GM23338 (cell line): Measurements from ENCODE around the gene COMMD7. TPM values are rescaled to one million over a fixed set of nuclear protein-coding genes. Genes with fewer than 3 reads are reported as not detected.

Experiments used
- ATAC-seq: fragments of 200-7000 bp; cut with Tn5 transposase; 3 replicates; pipeline ENCODE4 v1.9.1; 2020
- DNase-seq: peaks from one replicate; pipeline ENCODE4 v3.0.0-alpha.2; 2015; ENCODE audit warnings: low spot score
- H2AFZ ChIP-seq: fragments of 200-600 bp; sonication (generic); 2 replicates; pipeline ENCODE4 v1.8.0; 2016; ENCODE audit warnings: antibody characterized with exemption, mild to moderate bottlenecking, moderate library complexity
- H3F3A ChIP-seq: fragments of 200-600 bp; sonication (generic); replicated peaks from 2 replicates; pipeline ENCODE4 v1.8.0; 2017; ENCODE audit warnings: antibody characterized with exemption, mixed run types, low read depth
- H3K27ac ChIP-seq: fragments of 200-600 bp; sonication (generic); 2 replicates; pipeline ENCODE4 v1.6.1; 2016; ENCODE audit warnings: low read depth
- H3K27me3 ChIP-seq: fragments of 200-600 bp; sonication (generic); 2 replicates; pipeline ENCODE4 v1.8.0; 2016; ENCODE audit warnings: mild to moderate bottlenecking, mixed run types, moderate library complexity; ENCODE audit not compliant: insufficient read depth
- H3K36me3 ChIP-seq: fragments of 200-600 bp; sonication (generic); 2 replicates; pipeline ENCODE4 v1.8.0; 2016; ENCODE audit warnings: mild to moderate bottlenecking; ENCODE audit not compliant: insufficient read depth
- H3K4me1 ChIP-seq: fragments of 200-600 bp; sonication (generic); 2 replicates; pipeline ENCODE4 v1.8.0; 2016; ENCODE audit warnings: mild to moderate bottlenecking, moderate library complexity; ENCODE audit not compliant: insufficient read depth
- H3K4me2 ChIP-seq: fragments of 200-600 bp; sonication (generic); 2 replicates; pipeline ENCODE4 v1.7.1; 2017; ENCODE audit warnings: mixed run types
- H3K4me3 ChIP-seq: fragments of 200-600 bp; sonication (generic); 2 replicates; pipeline ENCODE4 v1.6.1; 2016; ENCODE audit warnings: mixed run types
- H3K79me2 ChIP-seq: fragments of 200-600 bp; sonication (generic); replicated peaks from 2 replicates; pipeline ENCODE4 v1.8.0; 2017; ENCODE audit warnings: mild to moderate bottlenecking; ENCODE audit not compliant: insufficient read depth
- H3K9me2 ChIP-seq: fragments of 200-600 bp; sonication (generic); 2 replicates; pipeline ENCODE4 v1.8.0; 2017; ENCODE audit not compliant: insufficient read depth
- H4K20me1 ChIP-seq: fragments of 200-600 bp; sonication (generic); replicated peaks from 2 replicates; pipeline ENCODE4 v1.8.0; 2017; ENCODE audit warnings: mild to moderate bottlenecking; ENCODE audit not compliant: insufficient read depth
- H3K27ac Mint-ChIP-seq: 2 replicates; pipeline ENCODE4 v1.8.0; 2020; ENCODE audit warnings: inconsistent platforms, mild to moderate bottlenecking, moderate library complexity, mixed read lengths
- H3K27me3 Mint-ChIP-seq: 3 replicates; pipeline ENCODE4 v1.8.0; 2022; ENCODE audit warnings: low read depth, mild to moderate bottlenecking, moderate library complexity, mixed read lengths, inconsistent platforms; ENCODE audit not compliant: insufficient read depth, poor library complexity
- H3K36me3 Mint-ChIP-seq: 3 replicates; pipeline ENCODE4 v1.8.0; 2021; ENCODE audit warnings: low read depth, mild to moderate bottlenecking, inconsistent platforms, moderate library complexity, mixed read lengths
- H3K4me1 Mint-ChIP-seq: 3 replicates; pipeline ENCODE4 v1.8.0; 2020; ENCODE audit warnings: mild to moderate bottlenecking, inconsistent platforms, mixed read lengths
- H3K4me3 Mint-ChIP-seq: 3 replicates; pipeline ENCODE4 v1.8.0; 2021; ENCODE audit warnings: moderate library complexity, mild to moderate bottlenecking, inconsistent platforms, mixed read lengths
- H3K9me3 Mint-ChIP-seq: 3 replicates; pipeline ENCODE4 v1.8.0; 2020; ENCODE audit warnings: moderate library complexity, mild to moderate bottlenecking, inconsistent platforms, mixed read lengths
- NANOG ChIP-seq: IDR thresholded peaks from 2 replicates; pipeline ENCODE4 v1.6.1; 2016; ENCODE audit warnings: antibody characterized with exemption, borderline replicate concordance
- POLR2AphosphoS5 ChIP-seq: IDR thresholded peaks from 2 replicates; pipeline ENCODE4 v1.6.1; 2016; ENCODE audit warnings: antibody characterized with exemption, low read depth
- ZNF114 ChIP-seq: fragments of 250-450 bp; sonication (Bioruptor Pico); IDR thresholded peaks from 2 replicates; pipeline ENCODE4 v1.5.0; 2020; ENCODE audit warnings: mild to moderate bottlenecking, moderate library complexity
- polyA plus RNA-seq: library from polyadenylated mRNA; unstranded; fragments of >200 nt; fragmentation: Nextera tagmentation; extraction: Ambion mirVana; gene quantifications from 2 replicates; pipeline ENCODE4 v1.2.1, GENCODE V29; 2016
- total RNA-seq: library from RNA; depleted of rRNA; stranded (reverse); fragments of >200 nt; shearing (Covaris generic); gene quantifications from 2 replicates; pipeline ENCODE4 v1.2.3, GENCODE V29; 2014
- TF ChIP-seq, protein P1 (sequence below): IDR thresholded peaks from one replicate; pipeline ENCODE4 v1.6.1; 2018; ENCODE audit warnings: antibody characterized with exemption; ENCODE audit not compliant: unreplicated experiment
- TF ChIP-seq, protein P2 (sequence below): IDR thresholded peaks from 2 replicates; pipeline ENCODE4 v1.6.1; 2016; ENCODE audit warnings: antibody characterized with exemption
- TF ChIP-seq, protein P3 (sequence below): fragments of 250-450 bp; sonication (Bioruptor Pico); IDR thresholded peaks from 2 replicates; pipeline ENCODE4 v1.5.0; 2020; ENCODE audit warnings: mild to moderate bottlenecking, moderate library complexity

The COMMD7 gene
- total and polyA plus RNA-seq, 2 experiments from 2014 or later, result 67.3 to 86.4 TPM

DNA sequence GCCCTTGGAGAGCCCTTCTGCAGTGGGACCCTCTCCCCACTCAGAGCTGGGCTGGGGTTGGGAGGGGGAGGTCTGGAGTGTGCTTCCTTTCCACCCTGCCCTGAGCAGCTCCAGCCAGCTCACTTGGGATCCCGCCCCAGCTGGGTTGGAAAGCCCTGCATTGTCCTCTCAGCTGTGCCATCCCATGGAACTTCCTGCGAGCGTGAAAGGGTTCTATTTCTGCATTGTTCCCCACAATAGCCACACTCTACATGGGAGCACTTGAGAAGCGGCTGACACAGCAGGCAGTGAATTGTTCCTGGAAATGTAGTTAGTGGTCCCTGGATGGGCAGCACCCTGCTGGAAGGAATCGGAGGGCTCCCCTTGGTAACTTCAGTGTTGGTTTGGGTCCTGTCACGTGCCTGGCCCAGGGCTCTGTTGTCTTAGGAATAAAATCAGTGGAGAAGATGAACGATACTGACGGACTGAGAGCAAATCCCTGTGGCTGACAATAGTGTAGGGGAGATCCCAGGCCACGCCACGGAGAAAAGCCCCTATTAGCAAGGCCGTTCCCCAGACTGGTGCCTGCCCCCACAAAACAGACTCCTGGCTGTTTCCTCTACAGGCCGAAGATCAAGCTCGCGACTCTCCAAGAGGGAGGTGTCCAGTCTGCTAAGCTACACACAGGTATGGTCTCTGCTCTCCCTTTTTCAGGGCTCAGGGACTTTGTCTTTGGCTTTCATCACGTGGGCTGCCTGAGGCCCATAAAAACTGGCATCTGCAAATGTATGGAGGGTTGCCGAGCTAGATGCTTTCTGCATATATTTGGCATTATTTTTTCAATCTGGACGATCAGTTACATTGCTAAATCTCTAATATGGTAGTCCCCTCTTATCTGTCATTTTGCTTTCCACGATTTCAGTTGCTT lies 37.7 kb upstream of the COMMD7 start:
- peaks cover 81% of the 10 kb centered on the region for H3K4me1 ChIP-seq
- H3K27ac ChIP-seq, result peak overlapping the region; percentile 88
- H3K27ac Mint-ChIP-seq, result peak overlapping the region; percentile 95
- no peak overlapping the region for H2AFZ ChIP-seq
- peak overlapping the region; percentile 25; the same call in 2 of the 3 replicates for H3K4me3 Mint-ChIP-seq
- H4K20me1 ChIP-seq, result peaks cover 99% of the 10 kb centered on the region
- H3K36me3 ChIP-seq, result peaks cover 98% of the 10 kb centered on the region
- no peaks in the 10 kb centered on the region for H3K27me3 ChIP-seq
- ATAC-seq (peak; percentile 46), DNase-seq (peak; percentile 54)
- H3K4me3 ChIP-seq, result peak overlapping the region; percentile 21; the same call in 1 of the 2 replicates
- H3K4me2 ChIP-seq, result 0 out of 2 replicates have a peak overlapping the region, but pooled peaks have one; percentile 13
- peaks cover 61% of the 10 kb centered on the region for H3K4me1 Mint-ChIP-seq
- TF ChIP-seq, protein P1, sequence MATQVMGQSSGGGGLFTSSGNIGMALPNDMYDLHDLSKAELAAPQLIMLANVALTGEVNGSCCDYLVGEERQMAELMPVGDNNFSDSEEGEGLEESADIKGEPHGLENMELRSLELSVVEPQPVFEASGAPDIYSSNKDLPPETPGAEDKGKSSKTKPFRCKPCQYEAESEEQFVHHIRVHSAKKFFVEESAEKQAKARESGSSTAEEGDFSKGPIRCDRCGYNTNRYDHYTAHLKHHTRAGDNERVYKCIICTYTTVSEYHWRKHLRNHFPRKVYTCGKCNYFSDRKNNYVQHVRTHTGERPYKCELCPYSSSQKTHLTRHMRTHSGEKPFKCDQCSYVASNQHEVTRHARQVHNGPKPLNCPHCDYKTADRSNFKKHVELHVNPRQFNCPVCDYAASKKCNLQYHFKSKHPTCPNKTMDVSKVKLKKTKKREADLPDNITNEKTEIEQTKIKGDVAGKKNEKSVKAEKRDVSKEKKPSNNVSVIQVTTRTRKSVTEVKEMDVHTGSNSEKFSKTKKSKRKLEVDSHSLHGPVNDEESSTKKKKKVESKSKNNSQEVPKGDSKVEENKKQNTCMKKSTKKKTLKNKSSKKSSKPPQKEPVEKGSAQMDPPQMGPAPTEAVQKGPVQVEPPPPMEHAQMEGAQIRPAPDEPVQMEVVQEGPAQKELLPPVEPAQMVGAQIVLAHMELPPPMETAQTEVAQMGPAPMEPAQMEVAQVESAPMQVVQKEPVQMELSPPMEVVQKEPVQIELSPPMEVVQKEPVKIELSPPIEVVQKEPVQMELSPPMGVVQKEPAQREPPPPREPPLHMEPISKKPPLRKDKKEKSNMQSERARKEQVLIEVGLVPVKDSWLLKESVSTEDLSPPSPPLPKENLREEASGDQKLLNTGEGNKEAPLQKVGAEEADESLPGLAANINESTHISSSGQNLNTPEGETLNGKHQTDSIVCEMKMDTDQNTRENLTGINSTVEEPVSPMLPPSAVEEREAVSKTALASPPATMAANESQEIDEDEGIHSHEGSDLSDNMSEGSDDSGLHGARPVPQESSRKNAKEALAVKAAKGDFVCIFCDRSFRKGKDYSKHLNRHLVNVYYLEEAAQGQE, result no peak
- TF ChIP-seq, protein P2, sequence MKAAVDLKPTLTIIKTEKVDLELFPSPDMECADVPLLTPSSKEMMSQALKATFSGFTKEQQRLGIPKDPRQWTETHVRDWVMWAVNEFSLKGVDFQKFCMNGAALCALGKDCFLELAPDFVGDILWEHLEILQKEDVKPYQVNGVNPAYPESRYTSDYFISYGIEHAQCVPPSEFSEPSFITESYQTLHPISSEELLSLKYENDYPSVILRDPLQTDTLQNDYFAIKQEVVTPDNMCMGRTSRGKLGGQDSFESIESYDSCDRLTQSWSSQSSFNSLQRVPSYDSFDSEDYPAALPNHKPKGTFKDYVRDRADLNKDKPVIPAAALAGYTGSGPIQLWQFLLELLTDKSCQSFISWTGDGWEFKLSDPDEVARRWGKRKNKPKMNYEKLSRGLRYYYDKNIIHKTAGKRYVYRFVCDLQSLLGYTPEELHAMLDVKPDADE, result no peak
- TF ChIP-seq, protein P3, sequence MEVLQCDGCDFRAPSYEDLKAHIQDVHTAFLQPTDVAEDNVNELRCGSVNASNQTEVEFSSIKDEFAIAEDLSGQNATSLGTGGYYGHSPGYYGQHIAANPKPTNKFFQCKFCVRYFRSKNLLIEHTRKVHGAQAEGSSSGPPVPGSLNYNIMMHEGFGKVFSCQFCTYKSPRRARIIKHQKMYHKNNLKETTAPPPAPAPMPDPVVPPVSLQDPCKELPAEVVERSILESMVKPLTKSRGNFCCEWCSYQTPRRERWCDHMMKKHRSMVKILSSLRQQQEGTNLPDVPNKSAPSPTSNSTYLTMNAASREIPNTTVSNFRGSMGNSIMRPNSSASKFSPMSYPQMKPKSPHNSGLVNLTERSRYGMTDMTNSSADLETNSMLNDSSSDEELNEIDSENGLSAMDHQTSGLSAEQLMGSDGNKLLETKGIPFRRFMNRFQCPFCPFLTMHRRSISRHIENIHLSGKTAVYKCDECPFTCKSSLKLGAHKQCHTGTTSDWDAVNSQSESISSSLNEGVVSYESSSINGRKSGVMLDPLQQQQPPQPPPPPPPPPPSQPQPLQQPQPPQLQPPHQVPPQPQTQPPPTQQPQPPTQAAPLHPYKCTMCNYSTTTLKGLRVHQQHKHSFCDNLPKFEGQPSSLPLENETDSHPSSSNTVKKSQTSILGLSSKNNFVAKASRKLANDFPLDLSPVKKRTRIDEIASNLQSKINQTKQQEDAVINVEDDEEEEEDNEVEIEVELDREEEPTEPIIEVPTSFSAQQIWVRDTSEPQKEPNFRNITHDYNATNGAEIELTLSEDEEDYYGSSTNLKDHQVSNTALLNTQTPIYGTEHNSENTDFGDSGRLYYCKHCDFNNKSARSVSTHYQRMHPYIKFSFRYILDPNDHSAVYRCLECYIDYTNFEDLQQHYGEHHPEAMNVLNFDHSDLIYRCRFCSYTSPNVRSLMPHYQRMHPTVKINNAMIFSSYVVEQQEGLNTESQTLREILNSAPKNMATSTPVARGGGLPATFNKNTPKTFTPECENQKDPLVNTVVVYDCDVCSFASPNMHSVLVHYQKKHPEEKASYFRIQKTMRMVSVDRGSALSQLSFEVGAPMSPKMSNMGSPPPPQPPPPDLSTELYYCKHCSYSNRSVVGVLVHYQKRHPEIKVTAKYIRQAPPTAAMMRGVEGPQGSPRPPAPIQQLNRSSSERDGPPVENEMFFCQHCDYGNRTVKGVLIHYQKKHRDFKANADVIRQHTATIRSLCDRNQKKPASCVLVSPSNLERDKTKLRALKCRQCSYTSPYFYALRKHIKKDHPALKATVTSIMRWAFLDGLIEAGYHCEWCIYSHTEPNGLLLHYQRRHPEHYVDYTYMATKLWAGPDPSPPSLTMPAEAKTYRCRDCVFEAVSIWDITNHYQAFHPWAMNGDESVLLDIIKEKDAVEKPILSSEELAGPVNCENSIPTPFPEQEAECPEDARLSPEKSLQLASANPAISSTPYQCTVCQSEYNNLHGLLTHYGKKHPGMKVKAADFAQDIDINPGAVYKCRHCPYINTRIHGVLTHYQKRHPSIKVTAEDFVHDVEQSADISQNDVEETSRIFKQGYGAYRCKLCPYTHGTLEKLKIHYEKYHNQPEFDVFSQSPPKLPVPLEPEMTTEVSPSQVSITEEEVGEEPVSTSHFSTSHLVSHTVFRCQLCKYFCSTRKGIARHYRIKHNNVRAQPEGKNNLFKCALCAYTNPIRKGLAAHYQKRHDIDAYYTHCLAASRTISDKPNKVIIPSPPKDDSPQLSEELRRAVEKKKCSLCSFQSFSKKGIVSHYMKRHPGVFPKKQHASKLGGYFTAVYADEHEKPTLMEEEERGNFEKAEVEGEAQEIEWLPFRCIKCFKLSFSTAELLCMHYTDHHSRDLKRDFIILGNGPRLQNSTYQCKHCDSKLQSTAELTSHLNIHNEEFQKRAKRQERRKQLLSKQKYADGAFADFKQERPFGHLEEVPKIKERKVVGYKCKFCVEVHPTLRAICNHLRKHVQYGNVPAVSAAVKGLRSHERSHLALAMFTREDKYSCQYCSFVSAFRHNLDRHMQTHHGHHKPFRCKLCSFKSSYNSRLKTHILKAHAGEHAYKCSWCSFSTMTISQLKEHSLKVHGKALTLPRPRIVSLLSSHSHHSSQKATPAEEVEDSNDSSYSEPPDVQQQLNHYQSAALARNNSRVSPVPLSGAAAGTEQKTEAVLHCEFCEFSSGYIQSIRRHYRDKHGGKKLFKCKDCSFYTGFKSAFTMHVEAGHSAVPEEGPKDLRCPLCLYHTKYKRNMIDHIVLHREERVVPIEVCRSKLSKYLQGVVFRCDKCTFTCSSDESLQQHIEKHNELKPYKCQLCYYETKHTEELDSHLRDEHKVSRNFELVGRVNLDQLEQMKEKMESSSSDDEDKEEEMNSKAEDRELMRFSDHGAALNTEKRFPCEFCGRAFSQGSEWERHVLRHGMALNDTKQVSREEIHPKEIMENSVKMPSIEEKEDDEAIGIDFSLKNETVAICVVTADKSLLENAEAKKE, result peak; percentile 68; the same call in 1 of the 2 replicates
- TF ChIP-seq ZNF114 (CRISPR knock-in tag) (no peak), POLR2AphosphoS5 (0 out of 2 replicates have a peak, but pooled peaks have one; percentile 5), NANOG (0 out of 2 replicates have a peak, but pooled peaks have one; percentile 8)
- peaks cover 100% of the 10 kb centered on the region for H3K79me2 ChIP-seq
- no peaks in the 10 kb centered on the region for H3K9me2 ChIP-seq
- H3K9me3 Mint-ChIP-seq, result no peaks in the 10 kb centered on the region
- peaks cover 99% of the 10 kb centered on the region for H3F3A ChIP-seq
- peaks cover 46% of the 10 kb centered on the region for H3K27me3 Mint-ChIP-seq
- H3K36me3 Mint-ChIP-seq, result peaks cover 100% of the 10 kb centered on the region
